Right ventricle myocardium inferior (tissue), 1 donor: ENCODE measurements around the gene RRN3. TPM values are rescaled to one million over a fixed set of nuclear protein-coding genes. Genes with fewer than 3 reads are reported as not detected.
"Not testable (repeated sequence)": the region's sequence is repeated elsewhere in the genome, so short reads cannot be mapped to it uniquely, and the experiment has no call there.

ENCODE experiments used
- ATAC-seq: fragments of 200-7000 bp; cut with Tn5 transposase; one replicate; pipeline ENCODE4 v1.9.1; 2020; ENCODE audit warnings: mild to moderate bottlenecking, moderate library complexity
- DNase-seq: peaks from one replicate; pipeline ENCODE4 v3.0.0; 2021; ENCODE audit errors: missing footprints
- intact Hi-C: fragments of 100-400 bp; cut with DNase I; formaldehyde crosslinking; loops from one replicate; pipeline ENCODE4 v1.11.0; 2022
- total RNA-seq: library from RNA; stranded (reverse); fragmentation: NEBNext Ultra II Directional; extraction: Animal tissue kit (Norgen Biotek cat#: 25700); gene quantifications from one replicate; pipeline ENCODE4 v1.2.1, GENCODE V29; 2021
- donor health status: DM: no; HTN: yes; CAD: no; lungs with severe emphysema.

The RRN3 gene
- total RNA-seq, 1 donor from 2014 or later = 21.5 TPM

GRCh38 chr16:15034266-15035162, 59.6 kb downstream of the RRN3 start:
- DNase-seq (no peak), ATAC-seq (peak; percentile 40)

GRCh38 chr16:15033309-15033707, 60.8 kb downstream of the RRN3 start:
- DNase-seq = no peak
- ATAC-seq = peak; percentile 83

More at GRCh38 chr16:15034266-15035162, 59.6 kb downstream of the RRN3 start:
- intact Hi-C loops = no loop called here

GRCh38 chr16:15032547-15033308, 61.3 kb downstream of the RRN3 start:
- DNase-seq (no peak), ATAC-seq (no peak)

More at GRCh38 chr16:15033309-15033707, 60.8 kb downstream of the RRN3 start:
- intact Hi-C loops = no loop called here

GRCh38 chr16:15031586-15031985, 62.5 kb downstream of the RRN3 start:
- no peak for ATAC-seq
- no peak for DNase-seq
- intact Hi-C loops = no loop called here

More at GRCh38 chr16:15032547-15033308, 61.3 kb downstream of the RRN3 start:
- intact Hi-C loops = no loop called here

GRCh38 chr16:15031179-15031578, 62.9 kb downstream of the RRN3 start:
- intact Hi-C loops = no loop called here
- DNase-seq = no peak
- no peak for ATAC-seq

- DNase-seq, ATAC-seq, intact Hi-C loops: not testable (repeated sequence)
These were observed 64.3 kb downstream of the RRN3 start for GRCh38 chr16:15029749-15030148.

- ATAC-seq = peak; percentile 14
- intact Hi-C loops, DNase-seq: not testable (repeated sequence)
These were observed 65.0 kb downstream of the RRN3 start for GRCh38 chr16:15028801-15029698.

GRCh38 chr16:15028345-15028715, 65.7 kb downstream of the RRN3 start:
- ATAC-seq, intact Hi-C loops, DNase-seq: not testable (repeated sequence)

GRCh38 chr16:15027503-15028344, 66.3 kb downstream of the RRN3 start:
- intact Hi-C loops, DNase-seq: not testable (repeated sequence)
- ATAC-seq = peak; percentile 45

- ATAC-seq, intact Hi-C loops, DNase-seq: not testable (repeated sequence)
These were observed 67.0 kb downstream of the RRN3 start for GRCh38 chr16:15027051-15027450.

- DNase-seq, intact Hi-C loops: not testable (repeated sequence)
- peak; percentile 17 for ATAC-seq
These were observed 68.7 kb downstream of the RRN3 start for GRCh38 chr16:15025234-15025951.

- intact Hi-C loops, DNase-seq, ATAC-seq: not testable (repeated sequence)
These were observed 69.2 kb downstream of the RRN3 start for GRCh38 chr16:15024858-15025199.

- intact Hi-C loops, DNase-seq, ATAC-seq: not testable (repeated sequence)
These were observed 70.5 kb downstream of the RRN3 start for GRCh38 chr16:15023381-15024077.

GRCh38 chr16:15022194-15022593, 71.9 kb downstream of the RRN3 start:
- ATAC-seq = peak; percentile 35
- DNase-seq, intact Hi-C loops: not testable (repeated sequence)

- intact Hi-C loops, DNase-seq, ATAC-seq: not testable (repeated sequence)
These were observed 72.6 kb downstream of the RRN3 start for GRCh38 chr16:15021429-15021828.

- peak; percentile 70 for ATAC-seq
- DNase-seq, intact Hi-C loops: not testable (repeated sequence)
These were observed 77.0 kb downstream of the RRN3 start for GRCh38 chr16:15016951-15017580.
